HEK293 (cell line): ENCODE data around the gene CAPN15.

Experiments used
- OVOL3 ChIP-seq: fragments of 450-650 bp; formaldehyde crosslinking; IDR thresholded peaks from 2 replicates; pipeline ENCODE4 v1.5.1; 2016; ENCODE audit warnings: missing biosample characterization, missing genetic modification characterization
- SCRT1 ChIP-seq: fragments of 450-650 bp; formaldehyde crosslinking; IDR thresholded peaks from 2 replicates; pipeline ENCODE4 v1.5.1; 2016; ENCODE audit warnings: missing biosample characterization, missing genetic modification characterization, borderline replicate concordance
- SP7 ChIP-seq: fragments of 450-650 bp; formaldehyde crosslinking; IDR thresholded peaks from 2 replicates; pipeline ENCODE4 v1.5.1; 2016; ENCODE audit warnings: missing biosample characterization, missing genetic modification characterization
- ZNF132 ChIP-seq: fragments of 450-650 bp; formaldehyde crosslinking; IDR thresholded peaks from 2 replicates; pipeline ENCODE4 v1.5.1; 2017; ENCODE audit warnings: missing biosample characterization, missing genetic modification characterization, borderline replicate concordance
- ZNF155 ChIP-seq: fragments of 450-650 bp; formaldehyde crosslinking; IDR thresholded peaks from 2 replicates; pipeline ENCODE4 v1.5.1; 2016; ENCODE audit warnings: missing biosample characterization, missing genetic modification characterization
- ZNF2 ChIP-seq: fragments of 450-650 bp; formaldehyde crosslinking; IDR thresholded peaks from 2 replicates; pipeline ENCODE4 v1.5.1; 2016; ENCODE audit warnings: missing biosample characterization, missing genetic modification characterization
- ZNF211 ChIP-seq: fragments of 450-650 bp; formaldehyde crosslinking; IDR thresholded peaks from 2 replicates; pipeline ENCODE4 v1.5.1; 2016; ENCODE audit warnings: low read depth, missing biosample characterization, missing genetic modification characterization
- ZNF221 ChIP-seq: fragments of 450-650 bp; formaldehyde crosslinking; IDR thresholded peaks from 2 replicates; pipeline ENCODE4 v1.5.1; 2017; ENCODE audit warnings: missing biosample characterization, missing genetic modification characterization, borderline replicate concordance
- ZNF302 ChIP-seq: fragments of 450-650 bp; formaldehyde crosslinking; IDR thresholded peaks from 2 replicates; pipeline ENCODE4 v1.5.1; 2016; ENCODE audit warnings: missing biosample characterization, missing genetic modification characterization, low read depth
- ZNF394 ChIP-seq: fragments of 450-650 bp; formaldehyde crosslinking; IDR thresholded peaks from 2 replicates; pipeline ENCODE4 v1.5.1; 2016; ENCODE audit warnings: missing biosample characterization, missing genetic modification characterization, mild to moderate bottlenecking, moderate library complexity, borderline replicate concordance
- ZNF404 ChIP-seq: fragments of 450-650 bp; formaldehyde crosslinking; IDR thresholded peaks from 2 replicates; pipeline ENCODE4 v1.5.1; 2017; ENCODE audit warnings: missing biosample characterization, missing genetic modification characterization
- ZNF514 ChIP-seq: fragments of 450-650 bp; formaldehyde crosslinking; IDR thresholded peaks from 2 replicates; pipeline ENCODE4 v1.5.1; 2016; ENCODE audit warnings: missing biosample characterization, missing genetic modification characterization
- ZNF544 ChIP-seq: fragments of 450-650 bp; formaldehyde crosslinking; IDR thresholded peaks from 2 replicates; pipeline ENCODE4 v1.5.0; 2017; ENCODE audit warnings: missing biosample characterization, missing genetic modification characterization
- ZNF600 ChIP-seq: fragments of 450-650 bp; formaldehyde crosslinking; IDR thresholded peaks from 2 replicates; pipeline ENCODE4 v1.5.1; 2016; ENCODE audit warnings: missing biosample characterization, missing genetic modification characterization
- ZNF629 ChIP-seq: fragments of 450-650 bp; formaldehyde crosslinking; IDR thresholded peaks from 2 replicates; pipeline ENCODE4 v1.5.1; 2017; ENCODE audit warnings: missing biosample characterization, missing genetic modification characterization
- ZNF837 ChIP-seq: fragments of 450-650 bp; formaldehyde crosslinking; IDR thresholded peaks from 2 replicates; pipeline ENCODE4 v1.5.1; 2016; ENCODE audit warnings: missing biosample characterization, missing genetic modification characterization
- TF ChIP-seq, protein P1 (sequence below): fragments of 450-650 bp; formaldehyde crosslinking; conservative IDR thresholded peaks from 2 replicates; pipeline ENCODE4 v1.5.1; 2016; ENCODE audit warnings: low read depth, missing biosample characterization, missing genetic modification characterization
- TF ChIP-seq, protein P2 (sequence below): fragments of 450-650 bp; formaldehyde crosslinking; IDR thresholded peaks from 2 replicates; pipeline ENCODE4 v1.5.1; 2016; ENCODE audit warnings: missing biosample characterization, missing genetic modification characterization
- TF ChIP-seq, protein P3 (sequence below): fragments of 450-650 bp; formaldehyde crosslinking; IDR thresholded peaks from 2 replicates; pipeline ENCODE4 v1.5.1; 2017; ENCODE audit warnings: missing biosample characterization, missing genetic modification characterization
- TF ChIP-seq, protein P4 (sequence below): fragments of 450-650 bp; formaldehyde crosslinking; IDR thresholded peaks from 2 replicates; pipeline ENCODE4 v1.5.1; 2016; ENCODE audit warnings: missing biosample characterization, missing genetic modification characterization
- TF ChIP-seq, protein P5 (sequence below): fragments of 450-650 bp; formaldehyde crosslinking; IDR thresholded peaks from 2 replicates; pipeline ENCODE4; 2016; ENCODE audit warnings: missing biosample characterization, missing genetic modification characterization
- TF ChIP-seq, protein P6 (sequence below): fragments of 450-650 bp; formaldehyde crosslinking; IDR thresholded peaks from 2 replicates; pipeline ENCODE4 v1.5.1; 2016; ENCODE audit warnings: missing biosample characterization, missing genetic modification characterization, low read depth

Gene CAPN15

DNA sequence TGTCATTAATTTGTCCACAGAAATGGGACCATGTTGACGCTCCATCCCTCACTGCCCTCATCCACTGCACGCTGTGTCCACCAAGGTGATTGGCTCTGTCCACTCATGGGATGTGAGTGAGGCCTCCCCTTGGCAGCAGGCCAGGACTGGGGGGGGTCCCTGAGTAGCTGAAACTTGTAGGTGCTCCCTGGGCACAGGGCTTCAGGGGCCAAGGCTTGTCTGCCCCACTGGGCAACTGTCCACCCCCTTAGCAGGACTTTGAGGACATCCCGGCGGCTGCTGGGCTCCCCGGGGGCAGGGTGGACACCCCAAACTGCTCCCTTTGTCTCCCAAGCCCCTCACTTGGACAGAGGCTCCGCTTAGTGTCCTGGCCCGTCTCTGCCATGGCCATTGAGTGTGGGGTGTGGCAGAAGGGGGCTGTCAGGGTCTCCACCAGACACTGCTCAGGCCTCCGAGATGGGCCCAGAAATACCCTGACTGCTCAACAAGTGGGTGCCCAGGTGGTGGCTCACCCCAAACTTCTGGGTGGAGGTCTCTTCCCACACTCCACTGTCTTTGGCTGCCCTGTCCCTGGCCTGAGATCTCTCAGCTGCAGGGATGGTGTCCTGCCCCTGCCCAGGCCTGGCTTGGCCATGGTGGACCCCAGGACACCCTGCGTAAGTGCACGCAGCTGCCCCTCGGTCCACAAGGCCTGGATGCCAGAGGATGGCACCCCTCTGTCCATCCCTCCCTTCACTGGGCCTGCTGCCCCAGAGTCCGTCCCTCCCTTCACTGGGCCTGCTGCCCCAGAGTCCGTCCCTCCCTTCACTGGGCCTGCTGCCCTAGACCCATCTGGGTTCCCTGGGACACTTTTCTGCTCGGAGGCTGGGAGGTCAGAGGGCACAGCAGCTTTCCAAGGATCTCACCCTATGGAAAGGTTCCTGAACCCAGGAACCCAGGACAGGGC is 59.4 kb downstream of the CAPN15 start (continued):
- TF ChIP-seq, protein P1, sequence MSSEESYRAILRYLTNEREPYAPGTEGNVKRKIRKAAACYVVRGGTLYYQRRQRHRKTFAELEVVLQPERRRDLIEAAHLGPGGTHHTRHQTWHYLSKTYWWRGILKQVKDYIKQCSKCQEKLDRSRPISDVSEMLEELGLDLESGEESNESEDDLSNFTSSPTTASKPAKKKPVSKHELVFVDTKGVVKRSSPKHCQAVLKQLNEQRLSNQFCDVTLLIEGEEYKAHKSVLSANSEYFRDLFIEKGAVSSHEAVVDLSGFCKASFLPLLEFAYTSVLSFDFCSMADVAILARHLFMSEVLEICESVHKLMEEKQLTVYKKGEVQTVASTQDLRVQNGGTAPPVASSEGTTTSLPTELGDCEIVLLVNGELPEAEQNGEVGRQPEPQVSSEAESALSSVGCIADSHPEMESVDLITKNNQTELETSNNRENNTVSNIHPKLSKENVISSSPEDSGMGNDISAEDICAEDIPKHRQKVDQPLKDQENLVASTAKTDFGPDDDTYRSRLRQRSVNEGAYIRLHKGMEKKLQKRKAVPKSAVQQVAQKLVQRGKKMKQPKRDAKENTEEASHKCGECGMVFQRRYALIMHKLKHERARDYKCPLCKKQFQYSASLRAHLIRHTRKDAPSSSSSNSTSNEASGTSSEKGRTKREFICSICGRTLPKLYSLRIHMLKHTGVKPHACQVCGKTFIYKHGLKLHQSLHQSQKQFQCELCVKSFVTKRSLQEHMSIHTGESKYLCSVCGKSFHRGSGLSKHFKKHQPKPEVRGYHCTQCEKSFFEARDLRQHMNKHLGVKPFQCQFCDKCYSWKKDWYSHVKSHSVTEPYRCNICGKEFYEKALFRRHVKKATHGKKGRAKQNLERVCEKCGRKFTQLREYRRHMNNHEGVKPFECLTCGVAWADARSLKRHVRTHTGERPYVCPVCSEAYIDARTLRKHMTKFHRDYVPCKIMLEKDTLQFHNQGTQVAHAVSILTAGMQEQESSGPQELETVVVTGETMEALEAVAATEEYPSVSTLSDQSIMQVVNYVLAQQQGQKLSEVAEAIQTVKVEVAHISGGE (tag by site-specific recombination) = no peak
- TF ChIP-seq ZNF629 = no peak
- TF ChIP-seq ZNF544 = no peak
- peak; percentile 87 for TF ChIP-seq SCRT1 (tag by site-specific recombination)
- no peak for TF ChIP-seq ZNF837 (tag by site-specific recombination)
- no peak for TF ChIP-seq ZNF211 (tag by site-specific recombination)
- no peak for TF ChIP-seq OVOL3 (tag by site-specific recombination)
- 0 out of 2 replicates have a peak, but pooled peaks have one; percentile 25 for TF ChIP-seq ZNF2 (tag by site-specific recombination)
- TF ChIP-seq ZNF394 = no peak
- TF ChIP-seq ZNF132 (tag by site-specific recombination) = no peak
- TF ChIP-seq, protein P2, sequence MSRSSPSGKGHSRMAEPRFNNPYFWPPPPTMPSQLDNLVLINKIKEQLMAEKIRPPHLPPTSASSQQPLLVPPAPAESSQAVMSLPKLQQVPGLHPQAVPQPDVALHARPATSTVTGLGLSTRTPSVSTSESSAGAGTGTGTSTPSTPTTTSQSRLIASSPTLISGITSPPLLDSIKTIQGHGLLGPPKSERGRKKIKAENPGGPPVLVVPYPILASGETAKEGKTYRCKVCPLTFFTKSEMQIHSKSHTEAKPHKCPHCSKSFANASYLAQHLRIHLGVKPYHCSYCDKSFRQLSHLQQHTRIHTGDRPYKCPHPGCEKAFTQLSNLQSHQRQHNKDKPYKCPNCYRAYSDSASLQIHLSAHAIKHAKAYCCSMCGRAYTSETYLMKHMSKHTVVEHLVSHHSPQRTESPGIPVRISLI (tag by site-specific recombination) = no peak
- no peak for TF ChIP-seq ZNF155 (tag by site-specific recombination)
- TF ChIP-seq ZNF302 (tag by site-specific recombination) = no peak
- TF ChIP-seq, protein P3, sequence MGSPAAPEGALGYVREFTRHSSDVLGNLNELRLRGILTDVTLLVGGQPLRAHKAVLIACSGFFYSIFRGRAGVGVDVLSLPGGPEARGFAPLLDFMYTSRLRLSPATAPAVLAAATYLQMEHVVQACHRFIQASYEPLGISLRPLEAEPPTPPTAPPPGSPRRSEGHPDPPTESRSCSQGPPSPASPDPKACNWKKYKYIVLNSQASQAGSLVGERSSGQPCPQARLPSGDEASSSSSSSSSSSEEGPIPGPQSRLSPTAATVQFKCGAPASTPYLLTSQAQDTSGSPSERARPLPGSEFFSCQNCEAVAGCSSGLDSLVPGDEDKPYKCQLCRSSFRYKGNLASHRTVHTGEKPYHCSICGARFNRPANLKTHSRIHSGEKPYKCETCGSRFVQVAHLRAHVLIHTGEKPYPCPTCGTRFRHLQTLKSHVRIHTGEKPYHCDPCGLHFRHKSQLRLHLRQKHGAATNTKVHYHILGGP (tag by site-specific recombination) = no peak
- TF ChIP-seq SP7 (tag by site-specific recombination) = no peak
- no peak for TF ChIP-seq ZNF221 (tag by site-specific recombination)
- TF ChIP-seq ZNF600 (tag by site-specific recombination) = no peak
- TF ChIP-seq, protein P4, sequence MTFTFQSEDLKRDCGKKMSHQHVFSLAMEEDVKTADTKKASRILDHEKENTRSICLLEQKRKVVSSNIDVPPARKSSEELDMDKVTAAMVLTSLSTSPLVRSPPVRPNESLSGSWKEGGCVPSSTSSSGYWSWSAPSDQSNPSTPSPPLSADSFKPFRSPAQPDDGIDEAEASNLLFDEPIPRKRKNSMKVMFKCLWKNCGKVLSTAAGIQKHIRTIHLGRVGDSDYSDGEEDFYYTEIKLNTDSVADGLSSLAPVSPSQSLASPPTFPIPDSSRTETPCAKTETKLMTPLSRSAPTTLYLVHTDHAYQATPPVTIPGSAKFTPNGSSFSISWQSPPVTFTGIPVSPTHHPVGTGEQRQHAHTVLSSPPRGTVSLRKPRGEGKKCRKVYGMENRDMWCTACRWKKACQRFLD (tag by site-specific recombination) = no peak
- TF ChIP-seq, protein P5, sequence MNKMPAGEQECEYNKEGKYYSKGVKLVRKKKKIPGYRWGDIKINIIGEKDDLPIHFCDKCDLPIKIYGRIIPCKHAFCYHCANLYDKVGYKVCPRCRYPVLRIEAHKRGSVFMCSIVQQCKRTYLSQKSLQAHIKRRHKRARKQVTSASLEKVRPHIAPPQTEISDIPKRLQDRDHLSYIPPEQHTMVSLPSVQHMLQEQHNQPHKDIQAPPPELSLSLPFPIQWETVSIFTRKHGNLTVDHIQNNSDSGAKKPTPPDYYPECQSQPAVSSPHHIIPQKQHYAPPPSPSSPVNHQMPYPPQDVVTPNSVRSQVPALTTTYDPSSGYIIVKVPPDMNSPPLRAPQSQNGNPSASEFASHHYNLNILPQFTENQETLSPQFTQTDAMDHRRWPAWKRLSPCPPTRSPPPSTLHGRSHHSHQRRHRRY (tag by site-specific recombination) = peak; percentile 50; the same call in 1 of the 2 replicates
- no peak for TF ChIP-seq ZNF404 (tag by site-specific recombination)
- no peak for TF ChIP-seq ZNF514 (tag by site-specific recombination)
- TF ChIP-seq, protein P6, sequence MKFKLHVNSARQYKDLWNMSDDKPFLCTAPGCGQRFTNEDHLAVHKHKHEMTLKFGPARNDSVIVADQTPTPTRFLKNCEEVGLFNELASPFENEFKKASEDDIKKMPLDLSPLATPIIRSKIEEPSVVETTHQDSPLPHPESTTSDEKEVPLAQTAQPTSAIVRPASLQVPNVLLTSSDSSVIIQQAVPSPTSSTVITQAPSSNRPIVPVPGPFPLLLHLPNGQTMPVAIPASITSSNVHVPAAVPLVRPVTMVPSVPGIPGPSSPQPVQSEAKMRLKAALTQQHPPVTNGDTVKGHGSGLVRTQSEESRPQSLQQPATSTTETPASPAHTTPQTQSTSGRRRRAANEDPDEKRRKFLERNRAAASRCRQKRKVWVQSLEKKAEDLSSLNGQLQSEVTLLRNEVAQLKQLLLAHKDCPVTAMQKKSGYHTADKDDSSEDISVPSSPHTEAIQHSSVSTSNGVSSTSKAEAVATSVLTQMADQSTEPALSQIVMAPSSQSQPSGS (tag by site-specific recombination) = no peak
